Suprapubic skin (tissue), 4 donors: ENCODE measurements around the gene LDLRAD4. TPM values are rescaled to one million over a fixed set of nuclear protein-coding genes. Genes with fewer than 3 reads are reported as not detected.

Experiments used
- DNase-seq, 2 donors: peaks; one replicate each; pipeline ENCODE4 v3.0.0-alpha.2; 2019; ENCODE audit warnings: low spot score in 2 of 2
- H3K27ac ChIP-seq: fragments of 200-600 bp; sonication (generic); one replicate; pipeline ENCODE4 v1.5.1; 2019
- H3K27me3 ChIP-seq: fragments of 200-600 bp; sonication (generic); one replicate; pipeline ENCODE4 v1.5.1; 2019
- H3K36me3 ChIP-seq: fragments of 200-600 bp; sonication (generic); one replicate; pipeline ENCODE4 v1.5.1; 2019
- H3K4me1 ChIP-seq: fragments of 200-600 bp; sonication (generic); one replicate; pipeline ENCODE4 v1.5.1; 2019
- H3K4me3 ChIP-seq: fragments of 200-600 bp; sonication (generic); one replicate; pipeline ENCODE4 v1.5.1; 2019; ENCODE audit warnings: mild to moderate bottlenecking
- H3K9me3 ChIP-seq: fragments of 200-600 bp; sonication (generic); one replicate; pipeline ENCODE4 v1.5.1; 2019
- EP300 ChIP-seq: sonication (generic); formaldehyde crosslinking; IDR thresholded peaks from one replicate; pipeline ENCODE4 v1.6.1; 2017; ENCODE audit warnings: antibody characterized with exemption
- POLR2A ChIP-seq, 2 donors: fragments of 450-650 bp; IDR thresholded peaks; one replicate each; pipeline ENCODE4 v1.6.1; 2017; ENCODE audit warnings: antibody characterized with exemption in 2 of 2, mild to moderate bottlenecking in 2 of 2, moderate library complexity in 2 of 2
- POLR2AphosphoS5 ChIP-seq, 3 donors: sonication (generic); formaldehyde crosslinking; IDR thresholded peaks; one replicate each; pipeline ENCODE4 v1.6.1; 2017; ENCODE audit warnings: antibody characterized with exemption in 3 of 3
- WGBS: methylation state at CpG from one replicate; pipeline ENCODE4 v1.1.5; 2018; 5-methylcytosine and 5-hydroxymethylcytosine counted together
- total RNA-seq, 4 donors: library from RNA; depleted of rRNA; stranded (reverse); fragments of >200 nt; gene quantifications; one replicate each; pipeline ENCODE4 v1.1.0, GENCODE V29; 2016
- TF ChIP-seq, protein P1 (sequence below), 2 donors: fragments of 200-600 bp in 1 of 2; fragments of 450-650 bp in 1 of 2; sonication (generic) in 1 of 2; IDR thresholded peaks; one replicate each; pipeline ENCODE4 v1.5.1; 2016 to 2019; ENCODE audit warnings: antibody characterized with exemption in 2 of 2, mild to moderate bottlenecking in 1 of 2, moderate library complexity in 1 of 2

LDLRAD4 gene
- total RNA-seq, 4 donors from 2014 or later = 10.1 to 31.6 (median 15.1) TPM

GRCh38 chr18:13220361-13220991 is 1.9 kb downstream of the LDLRAD4 start:
- Histone ChIP-seq H3K9me3 (no peaks in the 10 kb centered on the region), H3K27me3 (peaks cover 8% of the 10 kb centered on the region), H3K4me3 (no peak overlapping the region), H3K4me1 (peaks cover 72% of the 10 kb centered on the region), H3K27ac (peak overlapping the region; percentile 34), H3K36me3 (no peaks in the 10 kb centered on the region)
- TF ChIP-seq POLR2AphosphoS5 (IDR thresholded peaks at IDR 0.05) (no peak), EP300 (no peak), POLR2A (IDR thresholded peaks at IDR 0.05) (no peak)
- TF ChIP-seq, protein P1, sequence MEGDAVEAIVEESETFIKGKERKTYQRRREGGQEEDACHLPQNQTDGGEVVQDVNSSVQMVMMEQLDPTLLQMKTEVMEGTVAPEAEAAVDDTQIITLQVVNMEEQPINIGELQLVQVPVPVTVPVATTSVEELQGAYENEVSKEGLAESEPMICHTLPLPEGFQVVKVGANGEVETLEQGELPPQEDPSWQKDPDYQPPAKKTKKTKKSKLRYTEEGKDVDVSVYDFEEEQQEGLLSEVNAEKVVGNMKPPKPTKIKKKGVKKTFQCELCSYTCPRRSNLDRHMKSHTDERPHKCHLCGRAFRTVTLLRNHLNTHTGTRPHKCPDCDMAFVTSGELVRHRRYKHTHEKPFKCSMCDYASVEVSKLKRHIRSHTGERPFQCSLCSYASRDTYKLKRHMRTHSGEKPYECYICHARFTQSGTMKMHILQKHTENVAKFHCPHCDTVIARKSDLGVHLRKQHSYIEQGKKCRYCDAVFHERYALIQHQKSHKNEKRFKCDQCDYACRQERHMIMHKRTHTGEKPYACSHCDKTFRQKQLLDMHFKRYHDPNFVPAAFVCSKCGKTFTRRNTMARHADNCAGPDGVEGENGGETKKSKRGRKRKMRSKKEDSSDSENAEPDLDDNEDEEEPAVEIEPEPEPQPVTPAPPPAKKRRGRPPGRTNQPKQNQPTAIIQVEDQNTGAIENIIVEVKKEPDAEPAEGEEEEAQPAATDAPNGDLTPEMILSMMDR (IDR thresholded peaks at IDR 0.05) = no peak
- 43% methylated on average over 10 of the region's 10 CpGs for WGBS
- no peak for DNase-seq

- peaks cover 57% of the 10 kb centered on the region for H3K4me1 ChIP-seq
- H3K27me3 ChIP-seq = peaks cover 8% of the 10 kb centered on the region
- peak overlapping the region; percentile 70 for H3K27ac ChIP-seq
- H3K36me3 ChIP-seq = no peaks in the 10 kb centered on the region
- H3K4me3 ChIP-seq = peak overlapping the region; percentile 11
- WGBS = 13% methylated on average over 24 of the region's 24 CpGs
- DNase-seq = peak in 1 of 2 donors; percentile 75
- TF ChIP-seq POLR2AphosphoS5 (IDR thresholded peaks at IDR 0.05) (peak in 1 of 3 donors; percentile 72), POLR2A (IDR thresholded peaks at IDR 0.05) (no peak)
- TF ChIP-seq, protein P1 (IDR thresholded peaks at IDR 0.05) = no peak
- H3K9me3 ChIP-seq = no peaks in the 10 kb centered on the region
Measured at GRCh38 chr18:13221869-13222855, 3.6 kb downstream of the LDLRAD4 start.

DNA sequence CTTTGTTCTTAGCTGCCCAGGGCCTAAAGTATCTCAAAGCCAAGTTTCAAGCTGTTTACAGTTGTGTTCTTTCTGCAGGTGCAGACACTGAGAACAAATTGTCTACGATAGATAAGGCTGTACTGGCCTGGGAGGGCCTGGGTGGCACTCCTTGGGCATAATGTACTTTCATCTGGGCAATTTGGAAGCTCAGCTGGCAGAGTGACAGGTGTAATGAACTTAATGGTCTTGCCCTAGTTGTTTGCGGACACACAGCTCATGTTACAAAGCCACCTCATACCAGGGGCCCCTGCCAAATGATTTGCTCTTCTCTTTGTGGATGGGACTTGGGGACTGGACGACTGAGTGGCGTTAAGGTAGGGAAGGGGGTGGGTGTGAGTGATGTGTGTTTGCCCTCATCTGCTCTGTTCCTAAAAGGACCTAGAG is 4.3 kb downstream of the LDLRAD4 start:
- Histone ChIP-seq H3K4me1 (peaks cover 57% of the 10 kb centered on the region), H3K36me3 (no peaks in the 10 kb centered on the region), H3K27me3 (peaks cover 8% of the 10 kb centered on the region), H3K27ac (peak overlapping the region; percentile 70), H3K4me3 (peak overlapping the region; percentile 11), H3K9me3 (no peaks in the 10 kb centered on the region)
- WGBS = 53% methylated on average over 4 of the region's 4 CpGs
- TF ChIP-seq POLR2AphosphoS5 (IDR thresholded peaks at IDR 0.05) (no peak), EP300 (no peak), POLR2A (IDR thresholded peaks at IDR 0.05) (no peak)
- TF ChIP-seq, protein P1 (IDR thresholded peaks at IDR 0.05) = no peak
- DNase-seq = no peak

DNA sequence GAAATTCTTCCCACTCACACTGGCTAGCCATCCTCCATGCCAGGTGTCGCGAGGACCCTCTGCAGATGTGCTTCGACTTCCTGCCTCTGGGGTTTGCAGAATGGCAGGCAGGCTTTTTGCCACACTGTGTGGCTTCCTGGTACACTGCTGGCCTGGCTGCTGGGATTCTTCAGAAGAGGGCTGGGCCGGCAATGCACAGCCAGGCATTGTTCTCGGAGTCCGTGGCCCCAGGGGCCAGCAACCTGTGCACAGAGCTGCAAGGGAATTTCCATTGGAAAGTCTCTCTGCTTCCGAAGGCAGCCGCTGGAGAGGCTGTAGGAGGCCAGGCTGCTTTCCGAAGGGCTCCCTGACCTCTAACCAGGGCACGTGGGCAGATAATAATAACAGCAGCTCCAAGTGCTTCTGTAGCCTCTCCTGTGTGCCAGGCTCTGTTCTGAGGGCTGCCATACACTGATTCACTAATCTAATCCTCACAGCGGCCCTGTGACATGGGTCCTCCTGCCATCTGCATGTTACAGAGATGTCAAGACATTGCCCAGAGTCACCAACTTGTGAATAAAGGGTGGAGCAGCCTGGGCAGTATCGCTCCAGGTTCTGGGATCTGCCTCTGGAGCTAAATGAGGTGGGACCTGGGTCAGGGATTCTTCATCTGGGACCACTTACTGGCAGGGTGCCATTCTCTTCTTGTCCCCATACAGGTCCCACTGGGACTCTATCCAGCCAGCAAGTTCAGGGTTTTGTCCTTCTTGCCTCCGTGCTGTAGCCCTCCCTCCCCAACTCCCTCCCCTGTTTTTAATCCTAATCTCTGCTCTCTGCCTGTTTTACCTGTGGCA is 5.0 kb downstream of the LDLRAD4 start:
- Histone ChIP-seq H3K27me3 (peaks cover 3% of the 10 kb centered on the region), H3K9me3 (no peaks in the 10 kb centered on the region), H3K4me1 (peaks cover 50% of the 10 kb centered on the region), H3K27ac (peak overlapping the region; percentile 70), H3K36me3 (no peaks in the 10 kb centered on the region), H3K4me3 (no peak overlapping the region)
- no peak for TF ChIP-seq POLR2A (IDR thresholded peaks at IDR 0.05)
- TF ChIP-seq POLR2AphosphoS5 (IDR thresholded peaks at IDR 0.05) = no peak
- TF ChIP-seq EP300 = no peak
- TF ChIP-seq, protein P1 (IDR thresholded peaks at IDR 0.05) = no peak
- WGBS = 69% methylated on average over 6 of the region's 13 CpGs
- DNase-seq = no peak
